CD4-positive, CD25-positive, alpha-beta regulatory T cell (primary cell): ENCODE measurements around the gene DIP2A. TPM values are rescaled to one million over a fixed set of nuclear protein-coding genes. Genes with fewer than 3 reads are reported as not detected.

Experiments used
- ATAC-seq, 2 donors: fragments of 150-1000 bp; cut with Tn5 transposase; one replicate each; pipeline ENCODE4 v1.10.0; 2021; ENCODE audit warnings: low read depth in 2 of 2, moderate number of reproducible peaks in 2 of 2, moderate library complexity in 1 of 2
- DNase-seq, 3 donors: peaks; one replicate each; pipeline versions ENCODE4 v3.0.0 to v3.0.0-alpha.2; 2012 to 2022; ENCODE audit warnings: mixed read lengths in 1 of 3
- H3K27ac ChIP-seq: one replicate; pipeline ENCODE4 v1.7.0; 2013; ENCODE audit warnings: mild to moderate bottlenecking, low read length; ENCODE audit not compliant: insufficient read depth, poor library complexity, severe bottlenecking
- H3K27me3 ChIP-seq: one replicate; pipeline ENCODE4 v1.7.0; 2013; ENCODE audit warnings: low read length; ENCODE audit not compliant: control insufficient read depth, insufficient read depth
- H3K36me3 ChIP-seq: one replicate; pipeline ENCODE4 v1.7.0; 2013; ENCODE audit warnings: mild to moderate bottlenecking, low read length, moderate library complexity; ENCODE audit not compliant: control insufficient read depth, insufficient read depth
- H3K4me1 ChIP-seq: 2 replicates; pipeline ENCODE4 v1.7.0; 2013; ENCODE audit warnings: mild to moderate bottlenecking, low read length; ENCODE audit not compliant: insufficient read depth, control insufficient read depth, poor library complexity, severe bottlenecking
- H3K4me3 ChIP-seq: one replicate; pipeline ENCODE4 v1.7.0; 2013; ENCODE audit warnings: low read depth, mild to moderate bottlenecking, low read length, moderate library complexity
- H3K9me3 ChIP-seq, 2 experiments: 1 replicate in 1 of 2; 2 replicates in 1 of 2; pipeline ENCODE4 v1.7.0; 2013; ENCODE audit warnings: low read length in 2 of 2, mild to moderate bottlenecking in 1 of 2, moderate library complexity in 1 of 2; ENCODE audit not compliant: control insufficient read depth in 2 of 2
- H3K27ac Mint-ChIP-seq, 3 donors: one replicate each; pipeline ENCODE4 v1.8.0; 2020 to 2022; ENCODE audit warnings: mild to moderate bottlenecking in 3 of 3, mixed read lengths in 3 of 3, moderate library complexity in 2 of 3
- H3K27me3 Mint-ChIP-seq: one replicate; pipeline ENCODE4 v1.8.0; 2022; ENCODE audit warnings: mild to moderate bottlenecking, mixed read lengths
- H3K36me3 Mint-ChIP-seq: one replicate; pipeline ENCODE4 v1.8.0; 2020; ENCODE audit warnings: mixed read lengths
- H3K4me1 Mint-ChIP-seq, 4 donors: one replicate each; pipeline ENCODE4 v1.8.0; 2020 to 2022; ENCODE audit warnings: mixed read lengths in 4 of 4, mild to moderate bottlenecking in 1 of 4
- H3K4me3 Mint-ChIP-seq, 4 donors: one replicate each; pipeline ENCODE4 v1.8.0; 2020 to 2022; ENCODE audit warnings: mild to moderate bottlenecking in 4 of 4, mixed read lengths in 4 of 4, moderate library complexity in 3 of 4
- H3K9me3 Mint-ChIP-seq, 7 donors: one replicate each; pipeline ENCODE4 v1.8.0; 2020 to 2022; ENCODE audit warnings: mixed read lengths in 7 of 7, mild to moderate bottlenecking in 3 of 7, moderate library complexity in 2 of 7
- polyA plus RNA-seq, 4 donors: library from polyadenylated mRNA; unstranded; fragments of 300-500 nt; fragmentation: Illumina TruSeq; gene quantifications; one replicate each; pipeline ENCODE4 v1.2.3, GENCODE V29; 2021
- total RNA-seq: library from RNA; stranded (reverse); gene quantifications from one replicate; pipeline ENCODE4 v1.2.3, GENCODE V29; 2022

DIP2A gene
- total and polyA plus RNA-seq, 5 donors from 2014 or later = 12.6 to 125 (median 17.0) TPM

DNA sequence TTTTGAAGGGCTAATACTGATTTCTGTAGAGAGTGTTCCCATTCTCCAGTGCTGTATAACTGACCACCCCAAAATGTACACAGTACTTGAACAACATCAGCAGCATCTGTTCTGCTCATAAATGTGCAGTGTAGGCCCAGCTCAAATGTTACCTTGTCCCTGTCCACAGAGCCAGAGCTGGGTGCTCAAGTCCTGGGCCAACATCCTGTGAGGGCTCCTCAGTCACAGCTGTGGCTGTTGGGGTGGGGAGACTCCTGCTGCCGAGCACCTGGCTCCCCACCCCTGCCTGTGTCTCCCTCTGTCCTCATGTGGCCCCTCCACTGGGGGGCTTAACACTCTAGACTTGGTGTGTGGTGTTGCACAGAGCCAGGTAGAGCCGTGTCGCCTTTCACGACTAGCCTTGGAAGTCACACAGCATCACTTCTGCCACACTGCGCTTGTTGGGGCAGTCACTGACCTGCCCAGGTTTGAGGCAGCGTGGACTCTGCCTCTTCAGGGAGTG is 30.5 kb downstream of the DIP2A start:
- peaks cover 74% of the 10 kb centered on the region for H3K36me3 ChIP-seq
- H3K36me3 Mint-ChIP-seq = peaks cover 43% of the 10 kb centered on the region

DNA sequence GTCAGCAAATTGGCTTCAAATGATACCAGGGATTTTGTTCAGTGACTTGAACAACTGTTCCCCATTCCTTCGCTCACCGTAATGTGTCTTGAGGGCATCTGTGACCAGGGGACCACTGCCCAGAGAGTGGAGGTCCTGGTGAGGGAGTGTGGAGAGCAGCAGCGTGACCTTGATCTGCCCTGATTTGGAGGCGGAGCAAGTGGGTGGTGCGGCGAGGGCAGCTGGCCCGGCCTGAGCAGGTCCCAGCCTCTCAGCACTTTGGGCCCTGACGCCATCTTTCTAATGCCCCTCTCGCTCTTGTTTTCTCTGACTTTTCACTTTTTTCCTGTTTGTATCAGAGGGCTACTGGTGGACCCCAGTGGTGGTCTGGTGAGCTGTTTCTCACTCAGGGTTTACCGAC is 31.1 kb downstream of the DIP2A start:
- Histone ChIP-seq H3K9me3 (no peaks in the 10 kb centered on the region), H3K4me3 (no peak overlapping the region), H3K4me1 (no peaks in the 10 kb centered on the region), H3K27me3 (no peaks in the 10 kb centered on the region), H3K36me3 (peaks cover 74% of the 10 kb centered on the region), H3K27ac (no peak overlapping the region)
- DNase-seq (no peak), ATAC-seq (no peak)
- H3K4me1 Mint-ChIP-seq = peaks cover 15 to 34% (median 26%) of the 10 kb centered on the region in 4 donors
- H3K4me3 Mint-ChIP-seq = no peak overlapping the region
- no peaks in the 10 kb centered on the region for H3K27me3 Mint-ChIP-seq
- H3K27ac Mint-ChIP-seq = peak overlapping the region in 1 of 3 donors; percentile 65
- H3K36me3 Mint-ChIP-seq = peaks cover 48% of the 10 kb centered on the region
- peaks cover 0 to 2% (median 0%) of the 10 kb centered on the region in 7 donors for H3K9me3 Mint-ChIP-seq

More for the DNA sequence above, 30.5 kb downstream of the DIP2A start:
- ATAC-seq (no peak), DNase-seq (no peak)
- H3K9me3 Mint-ChIP-seq = peaks cover 0 to 2% (median 0%) of the 10 kb centered on the region in 7 donors
- H3K4me1 ChIP-seq = no peaks in the 10 kb centered on the region
- no peaks in the 10 kb centered on the region for H3K9me3 ChIP-seq
- peak overlapping the region in 1 of 3 donors; percentile 65 for H3K27ac Mint-ChIP-seq
- no peak overlapping the region for H3K4me3 ChIP-seq
- H3K4me3 Mint-ChIP-seq = no peak overlapping the region
- H3K27me3 ChIP-seq = no peaks in the 10 kb centered on the region
- H3K4me1 Mint-ChIP-seq = peaks cover 15 to 31% (median 25%) of the 10 kb centered on the region in 4 donors
- no peak overlapping the region for H3K27ac ChIP-seq
- no peaks in the 10 kb centered on the region for H3K27me3 Mint-ChIP-seq

DNA sequence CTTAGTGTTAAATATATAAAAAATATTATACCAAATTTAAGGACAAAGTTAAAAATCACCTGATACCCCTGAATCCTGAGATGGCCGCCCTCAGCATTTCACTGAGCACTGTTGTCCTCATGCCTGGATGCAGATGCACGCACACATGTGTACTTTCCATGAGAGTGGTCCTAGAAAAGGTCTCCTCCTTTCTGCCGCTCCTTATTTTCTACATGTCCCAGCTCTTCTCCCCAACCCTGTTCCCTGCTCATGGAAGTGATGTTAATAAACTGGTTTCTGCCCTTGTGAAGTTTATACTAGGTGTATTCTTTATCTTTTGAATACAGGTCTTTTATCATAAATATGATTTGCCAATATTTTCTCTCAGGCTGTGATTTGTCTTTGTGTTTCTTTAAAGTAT is 32.9 kb downstream of the DIP2A start:
- peaks cover 70% of the 10 kb centered on the region for H3K36me3 ChIP-seq
- H3K27ac Mint-ChIP-seq = peak overlapping the region in 1 of 3 donors; percentile 54
- no peak for DNase-seq

DNA sequence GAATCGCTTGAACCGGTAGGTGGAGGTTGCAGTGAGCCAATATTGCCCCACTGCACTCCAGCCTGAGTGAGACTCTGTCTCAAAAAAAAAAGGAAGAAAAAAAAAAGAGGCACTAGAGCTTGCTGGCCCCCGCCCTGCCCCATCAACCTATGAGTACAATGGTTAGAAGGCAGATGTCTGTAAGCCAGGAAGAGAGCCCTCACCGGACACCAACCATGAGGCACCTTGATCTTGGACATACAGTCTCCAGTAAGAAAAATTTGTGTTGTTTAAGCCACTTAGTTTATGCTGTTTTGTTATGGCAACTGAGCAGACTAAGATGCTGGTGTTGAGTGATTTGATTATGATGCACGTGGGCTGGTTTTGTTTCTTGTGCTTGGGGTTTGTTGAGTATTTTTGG is 34.2 kb downstream of the DIP2A start:
- Mint-ChIP-seq H3K9me3 (peaks cover 0 to 2% (median 0%) of the 10 kb centered on the region in 7 donors), H3K4me1 (peaks cover 15 to 35% (median 22%) of the 10 kb centered on the region in 4 donors), H3K36me3 (peaks cover 42% of the 10 kb centered on the region), H3K27me3 (no peaks in the 10 kb centered on the region), H3K4me3 (no peak overlapping the region), H3K27ac (peak overlapping the region in 1 of 3 donors; percentile 16)
- Histone ChIP-seq H3K9me3 (no peaks in the 10 kb centered on the region), H3K4me1 (no peaks in the 10 kb centered on the region), H3K36me3 (peaks cover 72% of the 10 kb centered on the region), H3K4me3 (no peak overlapping the region), H3K27ac (no peak overlapping the region), H3K27me3 (no peaks in the 10 kb centered on the region)
- DNase-seq = no peak
- no peak for ATAC-seq

More for the DNA sequence above, 32.9 kb downstream of the DIP2A start:
- Histone ChIP-seq H3K4me1 (no peaks in the 10 kb centered on the region), H3K27ac (no peak overlapping the region), H3K9me3 (no peaks in the 10 kb centered on the region), H3K27me3 (no peaks in the 10 kb centered on the region), H3K4me3 (no peak overlapping the region)
- Mint-ChIP-seq H3K9me3 (peaks cover 0 to 2% (median 0%) of the 10 kb centered on the region in 7 donors), H3K27me3 (no peaks in the 10 kb centered on the region), H3K36me3 (peaks cover 43% of the 10 kb centered on the region), H3K4me3 (no peak overlapping the region), H3K4me1 (peaks cover 15 to 31% (median 26%) of the 10 kb centered on the region in 4 donors)
- no peak for ATAC-seq

DNA sequence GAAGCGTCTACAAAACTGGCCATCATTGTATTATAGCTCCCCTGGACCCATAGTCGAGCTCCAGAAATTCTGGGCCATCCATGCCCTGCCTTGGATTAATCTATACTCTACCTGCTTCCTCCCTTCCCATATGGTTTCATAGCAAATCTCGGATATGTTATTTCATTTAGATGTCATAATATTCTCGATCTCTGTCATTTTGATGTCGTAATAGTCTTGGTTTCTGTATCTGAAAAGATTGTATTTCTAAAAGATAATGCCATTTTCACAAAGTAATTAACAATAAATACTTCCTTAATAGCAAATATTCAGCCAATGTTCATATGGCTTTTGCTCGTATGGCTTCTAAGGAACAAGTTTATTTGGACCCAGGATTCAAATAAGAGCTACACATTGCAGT is 35.1 kb downstream of the DIP2A start:
- peaks cover 2% of the 10 kb centered on the region for H3K4me1 ChIP-seq
- Mint-ChIP-seq H3K4me1 (peaks cover 8 to 31% (median 21%) of the 10 kb centered on the region in 4 donors), H3K36me3 (peaks cover 46% of the 10 kb centered on the region), H3K27ac (peak overlapping the region in 1 of 3 donors; percentile 76), H3K9me3 (peaks cover 0 to 2% (median 0%) of the 10 kb centered on the region in 7 donors), H3K4me3 (no peak overlapping the region), H3K27me3 (no peaks in the 10 kb centered on the region)
- H3K9me3 ChIP-seq = no peaks in the 10 kb centered on the region
- ATAC-seq (no peak), DNase-seq (no peak)
- no peak overlapping the region for H3K27ac ChIP-seq
- H3K27me3 ChIP-seq = no peaks in the 10 kb centered on the region
- peaks cover 82% of the 10 kb centered on the region for H3K36me3 ChIP-seq
- no peak overlapping the region for H3K4me3 ChIP-seq

DNA sequence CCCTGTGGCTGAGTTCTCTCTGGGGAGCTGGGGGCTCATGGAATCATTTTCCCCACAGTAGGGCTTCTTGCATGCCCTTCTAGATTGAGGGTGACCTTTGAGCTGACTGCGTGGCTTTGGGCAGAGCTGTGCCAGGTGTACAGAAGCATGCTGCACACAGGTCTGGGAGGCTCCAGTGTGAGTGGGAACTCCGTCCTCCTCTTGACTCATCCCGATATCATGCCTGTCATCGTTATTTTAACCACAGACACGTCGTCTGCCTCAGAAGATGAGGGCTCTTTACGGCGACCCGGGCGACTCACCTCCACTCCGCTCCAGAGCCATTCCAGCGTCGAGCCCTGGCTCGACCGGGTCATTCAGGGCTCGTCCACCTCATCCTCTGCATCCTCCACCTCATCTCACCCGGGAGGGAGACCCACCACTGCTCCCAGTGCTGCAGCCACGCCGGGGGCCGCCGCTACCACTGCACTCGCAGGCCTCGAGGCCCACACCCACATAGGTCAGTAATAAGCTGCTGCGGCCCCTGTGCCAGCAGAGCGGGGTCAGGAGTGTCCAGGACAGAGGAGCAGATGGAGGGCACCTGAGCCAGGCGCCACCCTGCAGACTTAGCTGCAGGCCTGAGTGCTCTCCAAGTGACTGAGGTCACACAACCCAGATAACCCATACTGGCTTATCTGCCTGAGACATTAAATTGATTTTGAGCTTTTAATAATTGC is 39.8 kb downstream of the DIP2A start:
- Histone ChIP-seq H3K4me1 (peaks cover 36% of the 10 kb centered on the region), H3K4me3 (no peak overlapping the region), H3K36me3 (peaks cover 50% of the 10 kb centered on the region), H3K27me3 (no peaks in the 10 kb centered on the region), H3K27ac (no peak overlapping the region), H3K9me3 (no peaks in the 10 kb centered on the region)
- ATAC-seq (no peak), DNase-seq (no peak)
- Mint-ChIP-seq H3K27ac (peak overlapping the region in 1 of 3 donors; percentile 44), H3K27me3 (no peaks in the 10 kb centered on the region), H3K9me3 (peaks cover 0 to 2% (median 0%) of the 10 kb centered on the region in 7 donors), H3K4me1 (peaks cover 18 to 47% (median 33%) of the 10 kb centered on the region in 4 donors), H3K4me3 (no peak overlapping the region), H3K36me3 (peaks cover 37% of the 10 kb centered on the region)

DNA sequence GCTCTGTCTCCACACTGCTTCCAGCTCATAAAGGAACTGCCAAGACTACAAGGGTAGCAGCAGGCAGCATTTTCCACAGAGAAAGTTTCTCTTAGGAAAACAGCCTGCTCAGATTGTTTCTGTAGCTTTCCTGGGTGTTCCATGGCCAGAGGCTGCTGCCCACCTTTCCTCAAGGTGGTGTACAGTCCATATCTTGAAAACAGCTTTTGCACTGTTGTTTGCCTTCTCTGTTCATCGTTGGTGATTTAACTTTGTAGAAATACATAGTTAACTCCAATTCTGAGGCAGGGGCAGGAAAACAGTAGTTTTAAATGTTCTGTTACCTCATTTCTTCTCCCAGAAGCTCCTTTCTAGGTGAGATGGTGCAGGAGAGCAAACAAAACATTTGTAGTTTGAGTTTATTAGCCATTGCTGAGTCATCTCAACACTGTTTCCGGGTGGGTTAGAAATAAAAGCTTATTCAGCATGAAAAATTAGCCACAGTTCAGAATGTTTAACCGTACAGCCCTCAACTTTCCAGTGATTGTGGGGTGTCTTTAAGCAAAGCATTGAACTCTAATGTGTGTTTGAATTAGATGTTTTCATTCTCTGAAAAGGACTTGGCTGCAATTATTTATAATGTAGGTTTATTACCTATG is 41.7 kb downstream of the DIP2A start:
- H3K9me3 ChIP-seq = no peaks in the 10 kb centered on the region
- peaks cover 43% of the 10 kb centered on the region for H3K36me3 ChIP-seq
- H3K27ac ChIP-seq = peak overlapping the region; percentile 64
- no peaks in the 10 kb centered on the region for H3K27me3 ChIP-seq
- H3K4me1 ChIP-seq = peaks cover 45% of the 10 kb centered on the region
- Mint-ChIP-seq H3K27ac (peak overlapping the region; percentile 50 to 71 (median 66)), H3K36me3 (peaks cover 32% of the 10 kb centered on the region), H3K9me3 (no peaks in the 10 kb centered on the region), H3K4me3 (peak overlapping the region in 3 of 4 donors; percentile 2 to 58 (median 7)), H3K27me3 (no peaks in the 10 kb centered on the region), H3K4me1 (peaks cover 18 to 51% (median 24%) of the 10 kb centered on the region in 4 donors)
- DNase-seq (peak in 2 of 3 donors; percentile 48 to 82), ATAC-seq (peak; percentile 64 to 68)
- peak overlapping the region; percentile 63 for H3K4me3 ChIP-seq
